Hematopoietic multipotent progenitor cell treated with erythropoietin and hydrocortisone succinate and interleukin-3 and kit ligand, for 6 days (in vitro differentiated cells): ENCODE results near the gene CNDP2.
A peak's percentile ranks its signal among the peaks of the same experiment; 100 is the strongest.
"Not testable (repeated sequence)": the region's sequence is repeated elsewhere in the genome, so short reads cannot be mapped to it uniquely, and the experiment has no call there.

Experiments
- DNase-seq: peaks from one replicate; pipeline ENCODE4 v3.0.0-alpha.2; 2015

Gene CNDP2

DNA sequence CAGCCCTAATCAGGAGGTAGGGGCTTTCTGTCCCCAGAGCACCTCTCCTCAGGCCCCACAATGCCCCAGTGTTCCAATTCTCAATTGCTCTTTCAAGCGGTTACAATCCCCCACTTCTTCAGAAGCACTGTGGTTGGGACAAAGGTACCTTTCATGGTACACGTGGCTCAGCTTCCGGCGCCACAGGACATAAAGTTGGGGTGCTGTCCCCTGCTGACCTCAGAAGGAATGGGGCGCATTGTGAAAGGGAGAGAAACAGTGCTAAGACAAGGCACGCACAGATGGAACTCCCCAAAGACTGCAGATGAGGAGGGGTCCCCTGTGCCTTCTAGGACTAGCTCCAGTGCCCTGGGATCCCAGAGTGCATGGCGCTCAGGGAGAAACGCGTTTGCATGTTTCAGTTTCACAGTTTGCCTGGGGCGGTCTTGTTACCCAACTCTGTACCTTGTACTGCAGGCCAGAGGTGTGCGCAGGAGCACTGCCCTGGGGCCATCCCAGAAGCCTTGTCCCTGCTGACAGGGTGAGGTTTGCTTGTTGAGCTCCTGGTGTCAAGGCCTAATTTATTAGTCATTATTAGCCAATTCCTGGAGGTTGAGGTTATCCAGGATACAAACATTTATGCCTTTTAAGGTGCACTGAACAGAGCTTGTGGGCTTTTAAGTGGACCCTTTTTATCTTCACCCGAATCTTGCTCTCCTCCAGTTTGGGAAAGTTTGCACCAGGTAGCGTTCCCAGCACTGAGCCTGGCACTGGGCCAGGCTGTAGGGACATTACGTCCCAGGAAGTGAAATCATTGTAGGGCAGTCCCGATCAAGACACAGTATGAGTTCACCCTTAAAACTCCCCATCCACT lies 45.8 kb downstream of the CNDP2 start:
- no peak for DNase-seq

- no peak for DNase-seq
Observed at GRCh38 chr18:74544898-74545297, 48.7 kb downstream of the CNDP2 start.

- no peak for DNase-seq
Observed at GRCh38 chr18:74546007-74546406, 49.8 kb downstream of the CNDP2 start.

GRCh38 chr18:74546751-74547530 lies 50.8 kb downstream of the CNDP2 start:
- no peak for DNase-seq

DNA sequence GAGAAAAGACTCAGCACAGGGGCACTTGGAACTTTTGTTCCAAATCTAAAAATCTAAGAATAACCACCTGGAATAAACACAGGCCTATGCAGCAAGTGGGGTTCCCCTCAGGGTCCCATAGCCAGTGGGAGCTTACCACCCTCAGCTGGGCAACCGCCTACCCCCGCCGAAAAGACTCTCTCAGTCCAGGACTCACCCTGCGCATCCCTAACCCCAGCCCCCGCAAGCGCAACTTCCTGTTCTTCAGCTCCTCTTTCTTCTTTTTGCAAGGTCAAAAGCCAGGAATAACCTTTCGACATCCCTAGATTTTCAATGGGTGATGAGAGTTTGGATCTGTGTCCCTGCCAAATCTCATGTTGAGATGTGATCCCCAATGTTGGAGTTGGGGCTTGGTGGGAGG lies 51.7 kb downstream of the CNDP2 start:
- DNase-seq: no peak

- DNase-seq: no peak
Observed at GRCh38 chr18:74549591-74550104, 53.5 kb downstream of the CNDP2 start.

GRCh38 chr18:74550886-74551285 lies 54.7 kb downstream of the CNDP2 start:
- DNase-seq: no peak

- DNase-seq: no peak
Observed at GRCh38 chr18:74551452-74551851, 55.3 kb downstream of the CNDP2 start.

DNA sequence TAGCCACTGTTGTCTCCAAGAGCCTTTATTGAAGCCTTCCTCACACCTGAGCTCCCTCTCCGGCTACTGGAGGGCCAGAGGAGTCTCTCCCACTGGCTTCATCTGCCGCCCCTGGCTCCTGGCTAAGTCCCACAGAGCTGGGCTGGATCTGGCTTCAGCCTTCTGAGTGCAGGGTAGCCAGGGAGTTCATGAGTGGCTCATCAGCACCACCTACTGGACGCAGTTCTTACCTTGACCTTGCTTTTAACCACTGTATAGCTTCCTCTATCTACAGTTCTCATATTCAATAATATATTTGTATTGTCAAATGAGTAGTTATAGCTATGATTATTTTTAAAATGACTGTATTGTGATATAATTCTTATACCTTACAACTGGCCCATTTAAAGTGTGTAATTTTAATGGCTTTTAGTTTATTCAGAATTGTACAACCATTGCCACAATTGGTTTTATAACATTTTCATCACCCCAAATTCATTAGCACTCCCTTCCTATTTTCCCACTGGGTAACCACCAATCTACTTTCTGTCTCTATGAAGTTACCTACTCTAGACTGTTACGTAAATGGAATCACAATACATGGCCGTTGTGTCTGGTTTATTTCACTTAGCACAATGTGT lies 55.9 kb downstream of the CNDP2 start:
- DNase-seq: peak; percentile 95

GRCh38 chr18:74556126-74556525 lies 60.0 kb downstream of the CNDP2 start:
- DNase-seq: no peak

- no peak for DNase-seq
Observed at GRCh38 chr18:74558096-74558495, 61.9 kb downstream of the CNDP2 start.

DNA sequence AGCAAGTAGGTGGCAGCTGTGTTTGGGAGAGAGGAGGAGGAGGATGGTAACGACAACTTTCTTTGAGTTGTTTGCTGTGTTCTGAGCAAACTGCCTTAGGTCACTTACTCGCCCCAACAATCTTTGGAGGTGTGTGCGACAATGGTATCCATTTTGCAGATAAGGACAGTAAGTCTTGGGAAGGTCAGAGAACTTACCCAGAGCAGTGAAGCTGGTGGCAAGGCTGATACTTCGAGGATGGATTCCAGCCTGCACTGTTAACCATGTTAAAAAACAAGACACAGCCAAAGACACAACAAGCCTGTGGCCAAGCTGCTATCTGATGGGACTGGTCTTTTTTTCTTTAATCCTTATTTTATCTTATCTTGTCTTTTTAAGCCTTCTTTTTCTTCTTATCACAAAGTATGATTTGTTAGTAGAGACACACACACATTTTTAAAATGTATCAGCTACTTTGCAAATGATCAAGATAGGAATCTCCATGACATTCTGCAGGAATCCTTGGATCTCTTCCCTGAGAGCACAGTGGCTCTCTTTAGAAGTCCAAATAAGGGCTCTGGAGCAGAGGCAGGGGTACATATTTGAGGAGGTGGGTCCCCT lies 66.1 kb downstream of the CNDP2 start:
- DNase-seq: no peak

- DNase-seq: no peak
Observed at GRCh38 chr18:74562775-74563174, 66.6 kb downstream of the CNDP2 start.

DNA sequence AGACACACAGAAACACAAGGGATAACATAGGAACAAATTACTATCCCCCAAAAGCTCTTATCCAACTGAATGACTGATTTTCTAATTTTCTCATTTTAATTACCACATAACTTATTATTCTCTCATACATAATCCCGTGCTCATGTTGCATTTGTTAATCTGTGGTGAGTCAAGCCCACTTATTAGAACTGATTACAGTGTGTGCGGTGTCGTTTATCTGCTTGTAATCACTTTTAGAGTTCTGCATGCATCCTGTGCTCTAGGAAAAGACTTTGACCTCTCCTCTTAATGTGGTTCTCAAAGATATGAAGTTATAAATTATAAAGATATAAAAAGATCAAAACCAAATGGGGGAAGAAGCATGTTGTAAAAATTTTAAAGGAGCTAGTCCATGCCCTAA lies 67.8 kb downstream of the CNDP2 start:
- DNase-seq: peak; percentile 15

- DNase-seq: not testable (repeated sequence)
Observed at GRCh38 chr18:74565164-74565563, 69.0 kb downstream of the CNDP2 start.

DNA sequence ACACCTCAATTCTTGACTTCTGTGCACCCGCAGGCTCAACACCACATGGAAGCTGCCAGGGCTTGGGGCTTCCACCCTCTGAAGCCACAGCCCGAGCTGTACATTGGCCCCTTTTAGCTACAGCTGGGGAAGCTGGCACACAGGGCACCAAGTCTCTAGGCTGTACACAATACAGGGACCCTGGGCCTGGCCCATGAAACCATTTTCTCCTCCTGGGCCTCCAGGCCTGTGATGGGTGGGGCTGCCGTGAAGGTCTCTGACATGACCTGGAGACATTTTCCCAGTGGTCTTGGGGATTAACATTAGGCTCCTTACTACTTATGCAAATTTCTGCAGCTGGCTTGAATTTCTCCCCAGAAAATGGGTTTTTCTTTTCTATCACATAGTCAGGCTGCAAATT lies 69.8 kb downstream of the CNDP2 start:
- DNase-seq: not testable (repeated sequence)

GRCh38 chr18:74567822-74568221 lies 71.7 kb downstream of the CNDP2 start:
- DNase-seq: peak; percentile 33

DNA sequence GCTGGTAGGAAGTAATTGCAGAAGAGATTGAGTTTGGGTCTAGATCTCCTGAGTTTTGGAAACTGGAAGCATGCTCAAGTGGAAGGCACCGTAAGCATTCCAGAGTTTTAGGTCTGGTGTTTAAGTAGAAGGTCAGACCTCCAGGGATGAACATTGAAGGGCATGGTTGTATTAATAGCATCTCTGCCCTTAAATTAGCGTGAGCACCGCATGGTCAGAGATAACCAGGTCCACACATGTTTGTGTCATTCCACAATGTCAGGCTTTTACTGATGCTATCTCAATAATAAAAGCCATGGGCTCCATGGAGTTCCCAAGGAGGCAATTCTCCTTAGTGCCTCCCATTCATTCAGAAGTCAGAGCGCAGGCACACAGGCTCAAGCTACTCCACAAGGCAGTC lies 73.2 kb downstream of the CNDP2 start:
- DNase-seq: no peak

DNA sequence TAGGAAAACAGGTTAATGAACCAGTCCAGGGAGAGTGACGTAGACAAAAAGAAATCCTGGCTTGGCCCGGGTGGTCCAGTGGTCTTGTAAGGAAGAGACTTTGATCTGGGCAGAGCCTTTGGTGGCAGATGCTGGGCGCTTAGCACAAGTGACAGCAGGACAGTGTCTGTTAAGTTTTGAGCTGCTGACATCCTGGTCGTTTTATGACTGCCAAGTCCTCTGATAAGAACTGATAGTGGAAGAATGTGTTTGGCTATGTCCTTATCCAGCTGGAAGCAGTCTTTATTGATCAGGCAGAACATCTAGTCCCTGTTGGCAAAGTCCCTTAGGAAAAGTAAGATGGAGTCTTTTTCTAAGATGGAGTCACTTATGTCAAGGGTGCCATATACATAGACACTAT lies 74.1 kb downstream of the CNDP2 start:
- DNase-seq: no peak

DNA sequence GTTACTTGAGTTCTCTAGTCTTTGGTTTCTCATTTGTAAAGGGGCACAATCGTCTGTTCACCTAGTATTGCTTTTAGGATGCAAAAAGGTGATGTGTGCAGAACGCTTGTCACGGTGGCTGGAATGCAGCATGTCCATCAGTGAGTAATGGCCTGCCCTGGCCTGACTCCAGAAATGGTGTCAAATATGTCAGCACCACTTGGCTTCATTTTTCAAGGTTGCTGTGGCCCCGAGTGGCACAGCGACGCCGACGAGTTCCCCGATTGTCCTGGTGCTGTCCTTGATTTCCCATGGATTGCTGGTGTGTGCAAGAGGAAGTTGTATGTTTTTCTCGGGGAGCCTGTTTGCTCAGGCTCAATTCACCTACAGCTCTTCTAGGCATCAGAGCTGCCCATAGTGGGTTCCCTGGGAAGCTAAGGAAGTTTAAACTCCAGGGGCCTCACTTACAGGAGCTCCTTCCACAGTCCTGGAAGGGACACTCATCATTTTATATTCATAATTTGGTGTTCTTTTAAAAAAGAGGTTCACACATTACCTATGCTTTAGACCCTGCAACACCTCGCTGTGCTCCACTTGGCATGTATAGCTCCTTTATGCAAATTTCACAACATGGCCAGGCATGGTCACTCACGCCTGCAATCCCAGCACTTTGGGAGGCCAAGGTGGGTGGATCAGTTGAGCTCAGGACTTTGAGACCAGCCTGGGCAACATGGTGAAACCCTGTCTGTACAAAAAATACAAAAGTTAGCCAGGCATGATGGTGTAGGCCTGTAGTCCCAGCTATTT lies 75.9 kb downstream of the CNDP2 start:
- no peak for DNase-seq

DNA sequence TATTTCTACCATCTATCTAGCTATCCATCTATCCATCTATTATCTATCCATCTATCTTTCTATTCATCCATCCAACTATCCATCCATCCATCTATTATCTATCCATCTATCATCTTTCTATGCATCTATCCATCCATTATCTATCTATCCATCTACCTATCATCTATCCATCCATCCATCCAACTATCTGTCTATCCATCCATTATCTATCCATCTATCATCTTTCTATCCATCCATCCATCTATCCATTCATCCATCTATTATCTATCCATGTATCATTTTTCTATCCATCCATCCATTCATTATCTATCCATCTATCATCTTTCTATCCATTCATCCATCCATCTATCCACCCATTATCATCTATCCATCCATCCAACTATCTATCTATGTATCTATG lies 76.9 kb downstream of the CNDP2 start:
- DNase-seq: no peak
